Stomach (tissue), 9 donors: Measurements from ENCODE around the gene SMAD3. TPM values are rescaled to one million over a fixed set of nuclear protein-coding genes. Genes with fewer than 3 reads are reported as not detected.
A peak's percentile ranks its signal among the peaks of the same experiment; 100 is the strongest.

Experiments used
- DNase-seq, 2 donors: peaks; one replicate each; pipeline versions ENCODE4 v3.0.0 to v3.0.0-alpha.2; 2013 to 2019
- H3K27ac ChIP-seq, 5 donors: fragments of 200-600 bp in 4 of 5; sonication (generic) in 4 of 5; one replicate each; pipeline ENCODE4 v1.5.1; 2013 to 2019; ENCODE audit warnings: mild to moderate bottlenecking in 1 of 5, moderate library complexity in 1 of 5
- H3K27me3 ChIP-seq, 3 donors: fragments of 200-600 bp; sonication (generic); one replicate each; pipeline ENCODE4 v1.5.1; 2017 to 2019; ENCODE audit warnings: mixed run types in 1 of 3
- H3K36me3 ChIP-seq, 4 donors: fragments of 200-600 bp; sonication (generic); 1 replicate in 3 of 4; 2 replicates in 1 of 4; pipeline ENCODE4 v1.5.1; 2016 to 2019
- H3K4me1 ChIP-seq, 4 donors: fragments of 200-600 bp; sonication (generic); one replicate each; pipeline ENCODE4 v1.5.1; 2016 to 2019
- H3K4me3 ChIP-seq, 4 donors: fragments of 200-600 bp; sonication (generic) in 3 of 4; one replicate each; pipeline ENCODE4 v1.5.1; 2016 to 2019; ENCODE audit warnings: mild to moderate bottlenecking in 1 of 4
- H3K9me3 ChIP-seq, 4 donors: fragments of 200-600 bp; sonication (generic); one replicate each; pipeline ENCODE4 v1.5.1; 2016 to 2019
- CTCF ChIP-seq, 7 experiments: fragments of 450-650 bp in 4 of 7; fragments of 200-600 bp in 3 of 7; sonication (generic) in 3 of 7; IDR thresholded peaks; one replicate each; pipeline ENCODE4 v1.5.1; 2016 to 2019; ENCODE audit warnings: antibody characterized with exemption in 7 of 7, control low read depth in 2 of 7, mild to moderate bottlenecking in 1 of 7
- EP300 ChIP-seq: sonication (generic); formaldehyde crosslinking; IDR thresholded peaks from one replicate; pipeline ENCODE4 v1.6.1; 2017; ENCODE audit warnings: antibody characterized with exemption
- POLR2A ChIP-seq, 4 donors: fragments of 450-650 bp; IDR thresholded peaks; one replicate each; pipeline ENCODE4 v1.6.1; 2016; ENCODE audit warnings: antibody characterized with exemption in 4 of 4, control low read depth in 2 of 4, mild to moderate bottlenecking in 1 of 4, moderate library complexity in 1 of 4
- POLR2AphosphoS5 ChIP-seq, 3 donors: sonication (generic); formaldehyde crosslinking; IDR thresholded peaks; one replicate each; pipeline ENCODE4 v1.6.1; 2016; ENCODE audit warnings: antibody characterized with exemption in 3 of 3
- WGBS, 5 donors: extraction: QIAGEN DNeasy Blood & Tissue Kit in 3 of 5; methylation state at CpG; one replicate each; pipeline versions ENCODE4 v1.1.5 to v1.1.7; 2013 to 2018; 5-methylcytosine and 5-hydroxymethylcytosine counted together
- intact Hi-C: fragments of 100-400 bp; cut with DNase I; formaldehyde crosslinking; loops from one replicate; pipeline ENCODE4 v1.15.1; 2023; ENCODE audit warnings: low total_unique reads
- polyA plus RNA-seq, 3 donors: library from polyadenylated mRNA; stranded (reverse); fragments of 200-250 nt; gene quantifications; one replicate each; pipeline ENCODE4 v1.2.3, GENCODE V29; 2013
- total RNA-seq, 5 donors: library from RNA; depleted of rRNA; stranded (reverse); fragments of >200 nt; gene quantifications; one replicate each; pipeline versions ENCODE4 v1.1.0 to v1.2.3, GENCODE V29; 2014 to 2016
- donor health status: healthy with polysubstance abuse.
- donor health status: Bipolar disorder and iron deficiency.
- donor health status: healthy.

SMAD3 gene
- total and polyA plus RNA-seq, 8 donors, result 6.8 to 103 (median 27.5) TPM

- no peak overlapping the region for H3K4me3 ChIP-seq
- TF ChIP-seq POLR2AphosphoS5 (IDR thresholded peaks at IDR 0.05), result no peak
- TF ChIP-seq EP300, result no peak
- TF ChIP-seq POLR2A (IDR thresholded peaks at IDR 0.05), result no peak
- TF ChIP-seq CTCF (IDR thresholded peaks at IDR 0.05), result no peak
- peaks cover 43 to 54% (median 53%) of the 10 kb centered on the region in 4 donors for H3K4me1 ChIP-seq
- no peaks in the 10 kb centered on the region for H3K27me3 ChIP-seq
- no peaks in the 10 kb centered on the region for H3K36me3 ChIP-seq
- no peaks in the 10 kb centered on the region for H3K9me3 ChIP-seq
- WGBS, 5 donors, result 27 to 63% (median 44%) methylated on average over 6 of the region's 6 CpGs
- intact Hi-C loops, result no loop called here
- DNase-seq, result no peak
- H3K27ac ChIP-seq, result peak overlapping the region; percentile 82 to 95 (median 91)
These were observed 14.0 kb upstream of the SMAD3 start for GRCh38 chr15:67051088-67052045.

- no peak for DNase-seq
- H3K9me3 ChIP-seq, result no peaks in the 10 kb centered on the region
- intact Hi-C loops, result no loop called here
- H3K27me3 ChIP-seq, result no peaks in the 10 kb centered on the region
- 87 to 94% (median 89%) methylated on average over 5 of the region's 5 CpGs for WGBS, 5 donors
- H3K4me3 ChIP-seq, result no peak overlapping the region
- no peaks in the 10 kb centered on the region for H3K36me3 ChIP-seq
- no peak for TF ChIP-seq POLR2AphosphoS5 (IDR thresholded peaks at IDR 0.05)
- no peak for TF ChIP-seq CTCF (IDR thresholded peaks at IDR 0.05)
- TF ChIP-seq EP300, result no peak
- no peak for TF ChIP-seq POLR2A (IDR thresholded peaks at IDR 0.05)
- peaks cover 25 to 41% (median 37%) of the 10 kb centered on the region in 4 donors for H3K4me1 ChIP-seq
- H3K27ac ChIP-seq, result no peak overlapping the region
These were observed 10.7 kb upstream of the SMAD3 start for GRCh38 chr15:67054676-67055075.

GRCh38 chr15:67059127-67059553 lies 6.3 kb upstream of the SMAD3 start:
- Histone ChIP-seq H3K27ac (peak overlapping the region in 3 of 5 donors; percentile 5 to 21 (median 9)), H3K4me3 (no peak overlapping the region), H3K9me3 (no peaks in the 10 kb centered on the region), H3K36me3 (no peaks in the 10 kb centered on the region), H3K4me1 (peaks cover 18 to 38% (median 28%) of the 10 kb centered on the region in 4 donors), H3K27me3 (no peaks in the 10 kb centered on the region)
- DNase-seq, result peak; percentile 64 to 71
- TF ChIP-seq POLR2AphosphoS5 (IDR thresholded peaks at IDR 0.05), result no peak
- TF ChIP-seq POLR2A (IDR thresholded peaks at IDR 0.05), result no peak
- no peak for TF ChIP-seq CTCF (IDR thresholded peaks at IDR 0.05)
- no peak for TF ChIP-seq EP300
- intact Hi-C loops, result no loop called here
- 24 to 53% (median 45%) methylated on average over 6 of the region's 6 CpGs for WGBS, 5 donors

GRCh38 chr15:67061811-67062368 lies 3.5 kb upstream of the SMAD3 start:
- 20 to 35% (median 22%) methylated on average over 3 of the region's 3 CpGs for WGBS, 5 donors
- H3K9me3 ChIP-seq, result no peaks in the 10 kb centered on the region
- DNase-seq, result no peak
- H3K4me1 ChIP-seq, result peaks cover 27 to 51% (median 39%) of the 10 kb centered on the region in 4 donors
- intact Hi-C loops, result loop anchor here (10.0 kb wide), 1 partner anchor 63 kb away; no protein-coding TSS in a partner anchor
- H3K27ac ChIP-seq, result peak overlapping the region in 1 of 5 donors; percentile 93
- no peak overlapping the region for H3K4me3 ChIP-seq
- H3K27me3 ChIP-seq, result no peaks in the 10 kb centered on the region
- TF ChIP-seq CTCF (IDR thresholded peaks at IDR 0.05) (no peak), EP300 (no peak)
- no peaks in the 10 kb centered on the region for H3K36me3 ChIP-seq
